A549 treated with dexamethasone at 1 μM for 4 hours (cell line): Measurements from ENCODE around the gene TARBP2. TPM values are rescaled to one million over a fixed set of nuclear protein-coding genes. Genes with fewer than 3 reads are reported as not detected.

Experiments
- total RNA-seq: library from RNA; stranded (reverse); fragments of 200-300 nt; extraction: Qiagen RNA extraction; gene quantifications from 5 replicates; pipeline ENCODE4 v1.2.3, GENCODE V29; 2022

The TARBP2 gene, protein sequence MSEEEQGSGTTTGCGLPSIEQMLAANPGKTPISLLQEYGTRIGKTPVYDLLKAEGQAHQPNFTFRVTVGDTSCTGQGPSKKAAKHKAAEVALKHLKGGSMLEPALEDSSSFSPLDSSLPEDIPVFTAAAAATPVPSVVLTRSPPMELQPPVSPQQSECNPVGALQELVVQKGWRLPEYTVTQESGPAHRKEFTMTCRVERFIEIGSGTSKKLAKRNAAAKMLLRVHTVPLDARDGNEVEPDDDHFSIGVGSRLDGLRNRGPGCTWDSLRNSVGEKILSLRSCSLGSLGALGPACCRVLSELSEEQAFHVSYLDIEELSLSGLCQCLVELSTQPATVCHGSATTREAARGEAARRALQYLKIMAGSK
- total RNA-seq: 41.3 to 53.0 TPM (median 46.1 TPM) in 5 replicates

DNA sequence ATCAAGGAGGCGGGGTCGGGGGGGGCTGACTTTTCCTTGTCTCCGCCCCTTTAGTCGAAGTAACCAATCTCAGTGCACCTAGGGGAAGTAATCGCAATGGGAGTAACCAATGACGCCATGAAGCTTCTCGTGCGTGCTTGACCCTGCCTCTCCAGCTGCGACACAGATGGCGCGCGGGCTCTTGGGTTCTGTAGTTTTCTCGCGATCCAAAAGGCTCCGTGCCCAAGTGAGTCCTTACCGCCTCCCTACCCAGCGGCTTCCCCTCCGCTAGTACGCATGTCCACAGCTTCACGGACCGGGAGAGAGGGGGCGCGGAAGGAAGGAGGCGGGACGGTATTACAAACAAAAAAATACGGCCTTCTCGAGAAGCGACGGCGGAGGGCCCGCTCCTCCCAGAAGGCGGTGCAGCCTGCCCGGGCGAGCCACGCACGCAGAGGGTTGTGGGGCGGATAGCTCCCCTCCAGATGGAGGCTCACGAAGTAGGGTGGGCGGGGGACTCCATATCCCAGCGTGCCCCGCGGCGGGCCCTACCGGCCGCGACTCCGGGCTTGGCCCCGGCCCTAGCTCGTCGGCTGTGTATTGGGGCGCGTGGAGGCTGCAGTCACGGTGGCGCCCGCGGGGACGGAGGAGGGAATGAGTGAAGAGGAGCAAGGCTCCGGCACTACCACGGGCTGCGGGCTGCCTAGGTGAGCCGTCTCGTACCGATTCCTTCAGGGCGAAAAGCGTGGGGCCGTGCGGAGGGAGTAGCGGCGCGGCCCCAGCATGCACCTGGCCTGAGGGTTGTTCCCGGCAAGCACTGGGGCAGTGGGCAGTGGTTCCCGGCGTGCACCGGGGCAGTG, at the start of gene TARBP2:
TARBP2 (plus strand) TSS at position 508 of the 839 bp plus-strand sequence; CDS start at position 634, 126 bp downstream.

DNA sequence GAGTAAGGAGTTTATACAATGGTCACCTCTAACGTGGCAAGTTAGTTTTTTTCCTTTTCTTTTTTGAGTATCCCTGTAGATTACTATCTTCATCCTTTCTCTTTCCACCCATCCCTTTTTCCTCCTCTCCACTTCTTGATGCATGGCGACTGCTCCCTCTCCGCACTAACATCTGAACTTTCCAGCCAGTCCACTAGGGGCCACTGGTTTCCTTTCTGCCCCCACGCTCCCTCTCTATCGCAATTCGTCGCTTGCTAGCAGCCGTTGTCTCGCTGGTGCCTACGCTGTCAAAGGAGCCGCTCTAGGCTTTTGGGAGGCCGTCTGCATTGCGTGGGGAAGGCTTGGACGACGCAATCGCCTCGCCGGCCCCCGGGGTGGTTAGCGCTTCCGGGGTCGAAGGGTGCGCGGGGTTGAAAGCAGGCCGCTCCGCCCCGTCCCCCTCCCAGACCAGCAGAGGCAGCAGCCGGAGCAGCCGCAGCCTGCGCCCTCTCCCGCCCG, 49.4 kb upstream of the TARBP2 start, which contains the start of gene PCBP2:
PCBP2 (plus strand) TSS at position 442 of the 498 bp plus-strand sequence. CDS start 2,699 bp downstream, outside the sequence.

DNA sequence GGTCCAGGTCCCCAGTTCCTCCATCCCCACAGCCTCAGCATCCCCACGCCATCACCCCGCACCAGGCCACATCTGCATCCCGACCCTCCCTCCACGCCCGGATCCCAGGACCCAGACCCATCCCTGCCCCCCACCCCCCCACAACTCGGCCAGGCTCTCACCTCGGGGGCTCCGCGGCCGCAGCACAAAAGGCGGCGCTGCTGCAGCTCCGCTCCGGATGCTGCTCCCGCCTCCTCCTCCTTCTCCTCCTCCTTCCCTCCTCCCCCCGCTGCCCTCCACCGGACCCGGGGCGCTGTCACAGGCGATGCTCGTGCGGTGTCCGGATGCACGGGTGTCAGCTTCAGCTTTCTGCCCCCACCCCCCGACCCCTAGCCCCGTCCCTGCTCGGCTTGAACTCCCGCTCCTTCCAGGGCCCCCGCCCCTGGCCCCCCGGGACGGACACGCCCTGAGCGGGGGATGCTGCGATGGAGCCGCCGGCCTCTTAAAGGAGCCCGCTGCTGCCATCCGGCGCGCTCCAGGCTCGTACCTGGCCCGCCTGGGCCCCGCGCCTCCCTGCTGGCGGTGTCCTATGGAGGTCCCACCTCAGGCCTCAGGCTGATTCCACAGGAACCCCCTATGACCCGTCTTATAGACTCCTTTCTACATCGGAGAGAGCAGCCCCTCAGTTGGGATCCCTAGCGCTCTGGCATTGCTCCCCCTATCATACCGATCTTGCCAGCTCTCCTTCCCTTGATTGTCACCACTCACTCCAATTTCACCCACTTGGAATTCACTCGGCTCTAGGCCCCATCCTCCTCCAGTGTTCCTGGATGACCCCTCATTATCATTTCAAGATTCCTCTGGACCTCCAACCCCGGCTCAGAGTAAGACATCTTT, 1.6 kb upstream of the TARBP2 start, which contains the start of gene MAP3K12:
MAP3K12 (minus strand) TSS at position 193 of the 876 bp plus-strand sequence. CDS start 12,067 bp downstream, outside the sequence.

DNA sequence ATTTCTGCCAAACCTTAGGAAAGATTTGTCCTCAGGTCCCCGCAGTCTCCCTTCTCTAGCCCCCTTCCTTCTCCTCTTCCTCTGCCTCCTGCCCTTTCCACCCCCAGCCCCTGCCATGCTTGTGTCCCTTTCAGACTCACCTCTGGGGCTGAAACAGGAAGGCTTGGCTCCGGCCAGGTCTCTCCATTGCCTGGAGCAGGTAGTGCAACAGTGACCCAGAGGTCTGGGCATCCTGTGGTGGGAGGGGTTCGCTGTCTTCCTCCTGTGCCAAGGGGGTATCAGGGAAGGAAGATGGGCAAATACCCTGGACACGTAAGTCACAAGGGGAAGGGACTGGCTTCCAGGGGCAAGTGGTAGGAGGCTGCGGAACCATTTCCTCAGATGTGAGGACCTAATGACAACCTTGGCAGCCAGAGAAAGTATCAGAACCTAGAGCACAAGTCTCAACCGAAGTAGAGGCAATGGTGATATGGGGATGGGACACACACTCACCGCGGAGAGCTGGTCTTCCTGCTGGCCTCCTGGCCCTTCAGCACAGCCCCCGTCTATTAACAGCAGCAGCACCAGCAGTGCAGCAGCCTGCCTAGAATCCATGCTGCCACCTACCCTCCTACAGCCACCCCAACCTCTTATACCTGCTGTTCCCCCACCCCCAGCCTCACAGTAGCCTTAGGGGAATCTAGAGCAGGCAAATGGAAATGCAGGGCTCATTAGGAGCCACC, 6.0 kb downstream of the TARBP2 start, which contains the start of gene NPFF:
NPFF (minus strand) TSS at position 604 of the 722 bp plus-strand sequence; CDS start at position 594, 10 bp downstream.

Other genes with a start within 250 kb of the TARBP2 start
- gene ESPL1, start 233.0 kb upstream of the TARBP2 start, total RNA-seq: 14.1 to 24.7 TPM (median 21.8 TPM) in 5 replicates
- 433 to 521 TPM (median 445 TPM) in 5 replicates for gene PFDN5, start 205.7 kb upstream of the TARBP2 start, total RNA-seq
- 70.6 to 86.9 TPM (median 83.2 TPM) in 5 replicates for gene MYG1, start 201.6 kb upstream of the TARBP2 start, total RNA-seq
- gene AAAS, start 179.7 kb upstream of the TARBP2 start, total RNA-seq: 71.1 to 84.9 TPM (median 79.2 TPM) in 5 replicates
- 0.02 TPM in 1 of 5 replicates, not detected in the others for gene SP7, start 164.9 kb upstream of the TARBP2 start, total RNA-seq
- 17.9 to 30.9 TPM (median 26.5 TPM) in 5 replicates for gene SP1, start 121.1 kb upstream of the TARBP2 start, total RNA-seq
- gene AMHR2, start 77.4 kb upstream of the TARBP2 start, total RNA-seq: 0.54 to 1.0 TPM (median 0.87 TPM) in 5 replicates
- gene PRR13, start 59.5 kb upstream of the TARBP2 start, total RNA-seq: 259 to 339 TPM (median 309 TPM) in 5 replicates
- gene PCBP2, start 49.2 kb upstream of the TARBP2 start, total RNA-seq: 586 to 707 TPM (median 684 TPM) in 5 replicates
- gene MAP3K12, start 1.8 kb upstream of the TARBP2 start, total RNA-seq: 6.9 to 13.5 TPM (median 10.7 TPM) in 5 replicates
- not detected in 5 replicates for gene NPFF, start 6.2 kb downstream of the TARBP2 start, total RNA-seq
- gene ATF7, start 125.1 kb downstream of the TARBP2 start, total RNA-seq: 18.1 to 20.9 TPM (median 20.0 TPM) in 5 replicates
- 594 to 691 TPM (median 622 TPM) in 5 replicates for gene ATP5MC2, start 174.8 kb downstream of the TARBP2 start, total RNA-seq
- 17.1 to 21.7 TPM (median 17.4 TPM) in 5 replicates for gene CALCOCO1, start 226.2 kb downstream of the TARBP2 start, total RNA-seq